Measurements from ENCODE around the gene SLC2A2.

GRCh38 chr3:171007316-171007715 lies 19.2 kb downstream of the SLC2A2 start:
- TF ChIP-seq CTCF (conservative IDR thresholded peaks at IDR 0.05; ENCODE audit: low read length): no peak
- no peak for TF ChIP-seq EZH2phosphoT487 (IDR thresholded peaks at IDR 0.05; ENCODE audit: borderline replicate concordance)

Measured in Loucy (cell line).